GM18867 (cell line): ENCODE results near the gene ESD.
"Not testable (repeated sequence)": the region's sequence is repeated elsewhere in the genome, so short reads cannot be mapped to it uniquely, and the experiment has no call there.

Experiments used
- ATAC-seq: cut with Tn5 transposase; IDR thresholded peaks from one replicate; pipeline ENCODE4 v1.9.1; 2021; ENCODE audit warnings: mild to moderate bottlenecking, moderate library complexity; ENCODE audit not compliant: unreplicated experiment

The ESD gene

GRCh38 chr13:46795321-46795720 is 1.6 kb downstream of the ESD start:
- no peak for ATAC-seq

- ATAC-seq, result no peak
Observed at GRCh38 chr13:46783504-46783903, 13.5 kb downstream of the ESD start.

GRCh38 chr13:46782691-46783090 is 14.3 kb downstream of the ESD start:
- ATAC-seq, result no peak

DNA sequence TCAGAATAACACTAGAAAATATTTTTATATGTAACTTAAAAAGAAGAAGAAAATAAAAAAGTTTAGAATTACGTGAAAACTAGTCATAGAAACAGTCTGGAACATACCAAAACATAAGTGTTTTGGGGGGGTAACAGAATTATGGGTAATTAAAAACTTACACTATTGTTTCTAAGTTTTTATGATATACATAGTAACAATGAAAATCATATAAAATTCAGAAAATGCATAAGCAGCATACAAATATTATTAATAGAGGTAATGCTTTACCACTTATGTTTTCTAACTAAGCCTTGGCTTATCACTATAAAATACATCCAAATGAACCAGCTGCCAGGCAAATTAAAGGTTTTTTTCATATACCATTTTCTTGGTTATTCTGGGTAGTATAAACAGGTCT is 14.9 kb downstream of the ESD start:
- no peak for ATAC-seq

GRCh38 chr13:46778890-46779289 is 18.1 kb downstream of the ESD start:
- no peak for ATAC-seq

DNA sequence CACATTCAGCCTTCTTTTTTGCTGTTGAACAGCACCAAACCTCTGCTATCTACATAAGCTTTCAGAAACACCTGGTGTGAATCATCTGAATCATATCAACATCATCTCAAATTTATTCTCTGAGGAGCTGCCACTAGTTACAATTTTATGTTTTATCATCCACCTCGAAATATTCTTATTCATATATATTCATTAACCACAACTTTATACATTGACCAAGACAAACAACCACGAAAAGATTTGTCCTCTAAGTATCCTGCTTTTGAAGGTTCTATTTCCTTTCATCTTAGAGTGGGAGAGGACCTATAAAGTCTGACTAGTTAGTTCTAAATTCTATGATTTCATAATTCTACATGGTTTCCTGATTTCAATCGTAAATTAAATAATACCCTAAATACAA is 18.9 kb downstream of the ESD start:
- no peak for ATAC-seq

DNA sequence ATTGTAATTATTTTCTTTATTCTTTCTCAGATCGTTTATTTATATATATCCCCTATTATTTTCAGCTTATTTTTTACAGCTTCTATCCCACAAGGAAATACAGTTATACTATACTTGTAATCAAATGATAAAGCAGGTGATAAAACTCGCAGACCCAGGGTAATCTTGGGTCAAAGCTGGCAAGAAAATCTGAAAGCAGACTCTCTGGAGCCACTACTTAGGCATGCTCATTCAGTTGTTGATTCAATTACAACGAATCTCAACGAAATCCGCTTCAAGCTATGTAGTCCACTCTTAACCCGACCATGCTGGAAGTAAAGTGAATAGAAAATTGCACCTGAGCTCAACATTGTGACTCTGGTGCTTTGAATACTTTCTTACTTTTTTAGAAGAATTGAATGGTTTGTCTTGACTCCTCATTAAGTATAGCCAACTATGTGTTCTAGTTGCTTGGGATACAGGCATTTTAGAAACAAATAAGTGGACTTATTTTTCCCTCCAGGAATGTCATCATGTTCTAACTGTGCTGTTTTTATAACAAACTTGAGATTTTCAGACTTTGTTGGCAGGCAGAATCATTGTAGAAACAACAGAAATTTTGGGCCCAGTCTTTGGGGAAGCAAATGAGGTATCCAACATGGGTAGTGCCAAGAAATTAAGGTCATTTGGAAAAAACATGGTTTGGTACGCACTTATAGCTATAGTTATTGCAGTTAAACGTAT is 21.4 kb downstream of the ESD start:
- no peak for ATAC-seq

GRCh38 chr13:46773541-46773940 is 23.4 kb downstream of the ESD start:
- no peak for ATAC-seq

DNA sequence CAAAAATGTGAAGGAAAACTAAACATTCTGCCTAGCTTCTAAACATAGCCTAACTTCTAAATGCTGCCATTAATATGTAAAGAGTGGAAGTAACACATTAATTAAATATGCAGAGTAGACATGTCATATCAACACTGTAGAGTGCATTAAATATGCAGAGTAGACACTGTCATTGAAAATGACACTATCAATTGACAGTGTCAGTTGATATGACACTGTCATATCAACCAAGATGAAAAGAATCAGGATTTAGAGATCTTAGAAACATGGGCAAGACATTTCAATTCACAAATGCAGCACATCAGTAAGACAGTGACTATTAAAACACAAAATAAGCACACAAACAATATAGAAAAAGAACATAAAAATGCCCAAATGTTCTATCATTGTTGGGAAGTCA is 25.3 kb downstream of the ESD start:
- ATAC-seq, result no peak

- not testable (repeated sequence) for ATAC-seq
Observed at GRCh38 chr13:46769925-46770324, 27.0 kb downstream of the ESD start.

DNA sequence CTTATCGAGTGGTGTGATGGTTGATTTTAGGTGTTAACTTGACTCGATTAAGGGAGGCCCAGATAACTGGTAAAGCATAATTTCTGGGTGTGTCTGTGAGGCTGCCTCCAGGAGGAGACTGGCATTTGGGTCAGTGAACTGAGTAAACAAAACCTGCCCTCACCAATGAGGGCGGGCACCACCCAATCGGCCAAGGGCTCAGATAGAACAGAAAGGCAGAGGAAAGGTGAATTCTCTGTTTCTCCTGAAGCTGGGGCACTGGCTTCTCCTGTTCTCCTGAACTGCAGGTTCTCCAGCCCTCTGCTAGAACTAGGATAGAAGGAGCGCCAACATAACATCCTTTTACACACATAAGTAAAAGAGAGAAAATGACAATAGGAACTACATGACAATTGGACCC is 35.1 kb downstream of the ESD start:
- no peak for ATAC-seq

GRCh38 chr13:46761174-46761573 is 35.8 kb downstream of the ESD start:
- ATAC-seq, result no peak

DNA sequence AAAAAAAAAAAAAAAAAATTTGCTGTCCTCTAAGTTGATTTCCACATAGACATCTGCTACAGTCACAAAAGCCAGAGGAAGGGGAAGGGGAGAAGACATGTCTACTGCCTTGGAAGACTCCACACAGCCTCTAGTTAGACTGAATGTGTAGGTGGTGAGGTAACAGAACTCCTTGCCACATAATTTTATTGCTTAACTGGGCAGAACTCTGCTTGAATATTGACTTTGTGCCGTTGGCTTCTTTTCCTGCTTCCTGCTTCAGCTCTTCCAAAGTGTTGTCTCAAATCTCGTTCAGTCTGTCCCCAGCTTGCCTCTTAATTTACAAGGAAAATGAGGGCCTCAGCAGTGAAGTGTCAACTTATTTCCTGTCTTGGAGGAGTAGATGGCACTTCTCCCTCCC is 37.1 kb downstream of the ESD start:
- ATAC-seq, result no peak

- no peak for ATAC-seq
Observed at GRCh38 chr13:46757640-46758039, 39.3 kb downstream of the ESD start.

DNA sequence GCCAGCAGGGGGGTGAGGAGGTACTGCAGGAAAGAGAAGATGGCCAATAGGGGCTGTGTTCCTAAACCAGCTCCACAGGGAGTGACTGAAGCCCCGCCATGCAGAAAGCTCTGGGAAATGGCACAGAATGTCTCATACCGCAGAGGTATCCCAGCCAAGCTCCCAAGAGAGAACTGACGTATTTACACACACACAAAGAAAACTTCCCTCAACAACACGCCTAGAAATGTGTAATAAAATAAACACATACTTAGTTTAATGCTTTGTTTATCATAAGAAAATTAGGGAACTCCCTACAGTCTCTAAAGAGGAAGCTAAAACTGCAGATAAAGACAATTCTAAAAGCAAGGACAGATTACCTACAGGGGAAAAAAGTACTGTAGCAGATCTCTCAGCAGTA is 40.0 kb downstream of the ESD start:
- no peak for ATAC-seq

GRCh38 chr13:46755508-46755907 is 41.5 kb downstream of the ESD start:
- not testable (repeated sequence) for ATAC-seq

- no peak for ATAC-seq
Observed at GRCh38 chr13:46754812-46755211, 42.1 kb downstream of the ESD start.

DNA sequence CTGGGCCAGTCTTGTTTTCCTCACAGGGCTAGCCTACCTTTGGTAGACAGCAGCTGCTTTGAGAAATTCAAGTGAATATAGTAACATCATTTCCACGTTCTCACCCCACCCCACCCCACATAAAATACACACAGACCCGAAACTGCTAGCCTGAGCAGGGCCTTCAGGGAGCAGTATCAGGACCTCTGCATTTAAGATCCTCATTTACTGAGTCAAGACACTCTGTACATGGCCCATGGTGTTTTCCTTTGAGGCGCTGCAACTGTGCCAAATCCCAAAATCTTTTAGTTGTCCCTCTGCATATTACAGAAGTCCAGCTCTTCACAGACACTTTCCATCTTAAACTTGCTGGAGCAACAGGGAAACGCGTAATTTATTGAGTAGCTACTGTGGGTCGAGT is 43.0 kb downstream of the ESD start:
- no peak for ATAC-seq

DNA sequence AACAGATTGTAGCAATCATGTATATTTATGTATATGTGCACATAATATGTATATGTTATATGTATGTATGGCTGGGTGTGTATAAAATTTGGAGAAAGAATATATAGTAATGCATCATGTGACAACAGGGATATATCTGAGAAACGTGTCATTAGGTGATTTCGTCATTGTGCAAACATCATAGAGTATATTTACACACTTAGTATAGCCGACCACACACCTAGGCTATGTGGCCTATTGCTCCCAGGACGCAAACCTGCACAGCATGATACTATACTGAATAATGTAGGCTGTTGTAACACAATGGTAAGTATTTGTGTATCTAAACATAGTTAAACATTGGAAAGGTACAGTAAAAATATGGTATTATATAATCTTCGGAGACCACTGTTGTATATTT is 43.8 kb downstream of the ESD start:
- no peak for ATAC-seq

DNA sequence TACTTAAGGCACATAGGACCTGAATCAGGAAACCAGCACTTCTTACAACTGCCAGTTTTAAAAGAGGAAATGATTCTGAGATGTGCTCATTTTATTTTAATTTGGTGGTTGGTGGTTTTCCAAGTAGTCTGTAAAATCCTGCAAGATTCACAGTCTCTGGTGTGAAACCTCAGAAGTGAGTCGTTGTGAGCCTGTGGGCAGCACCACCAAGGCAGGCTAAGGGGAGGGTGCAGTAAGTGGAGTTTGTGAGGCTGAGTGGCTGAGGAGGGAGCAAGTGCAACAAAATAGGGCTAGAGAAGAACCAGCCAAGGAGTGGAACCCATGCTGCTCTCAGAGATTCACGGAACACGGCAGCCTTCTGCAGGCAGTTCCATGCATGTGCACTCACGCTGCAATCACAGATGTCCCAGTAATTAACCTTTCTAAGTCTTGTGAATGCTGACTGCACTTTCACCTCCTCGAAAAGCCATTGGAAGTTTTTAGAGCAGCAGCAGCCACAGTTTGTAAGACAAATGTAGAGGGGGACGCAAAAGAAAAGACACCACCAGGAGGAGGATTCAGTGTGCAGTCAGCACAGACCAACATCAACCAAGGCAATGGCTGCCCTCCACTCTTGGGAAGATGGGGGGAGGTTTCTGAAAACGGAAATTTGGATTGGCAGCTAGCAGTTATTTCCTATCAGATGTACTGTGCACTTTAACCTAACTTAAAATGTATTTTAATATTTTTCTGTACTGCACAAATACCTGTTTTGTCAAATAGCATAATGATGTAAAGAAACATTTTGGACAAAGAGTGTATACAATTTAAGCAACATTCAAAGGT is 44.9 kb downstream of the ESD start:
- peak; percentile 96 for ATAC-seq

DNA sequence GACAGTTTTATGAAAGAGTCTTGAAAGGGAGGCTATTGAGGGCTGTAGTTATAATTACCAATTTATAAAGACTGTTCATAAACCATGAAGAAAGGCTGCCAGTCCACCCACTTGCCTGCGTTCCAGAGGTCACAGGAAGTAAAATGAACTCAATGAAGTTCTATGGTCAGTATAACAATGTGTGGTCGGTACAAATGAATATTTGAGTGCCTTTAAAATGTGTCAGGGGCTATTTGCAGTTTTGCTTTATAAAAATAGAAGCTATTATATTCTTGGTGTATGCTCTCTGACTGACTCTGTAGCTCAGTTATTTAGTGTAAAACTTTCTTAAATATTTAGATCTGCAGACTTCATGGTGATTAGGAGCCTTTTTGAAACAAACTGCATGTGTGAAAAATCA is 47.0 kb downstream of the ESD start:
- ATAC-seq, result no peak

DNA sequence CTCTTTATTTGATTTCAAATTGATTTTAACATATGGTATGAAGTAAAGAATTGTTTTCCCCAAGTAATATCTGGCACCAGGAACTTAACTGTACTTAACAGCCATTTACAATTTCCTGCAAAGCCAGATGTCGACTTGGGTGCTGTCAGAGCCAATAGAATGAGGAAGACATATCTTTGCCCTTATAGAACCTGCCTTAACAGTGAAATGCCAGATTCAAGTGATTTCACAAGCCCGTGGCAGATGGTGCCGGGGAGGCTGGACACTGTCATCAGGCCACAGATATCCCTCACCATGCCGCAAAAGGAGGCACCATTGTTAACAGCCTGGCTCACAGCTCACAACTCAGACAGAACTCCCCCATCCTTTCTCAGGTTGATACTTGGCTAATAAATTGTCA is 48.7 kb downstream of the ESD start:
- no peak for ATAC-seq
